ENCODE measurements around the gene JAML. TPM values are rescaled to one million over a fixed set of nuclear protein-coding genes. Genes with fewer than 3 reads are reported as not detected.
A peak's percentile ranks its signal among the peaks of the same experiment; 100 is the strongest.

JAML gene
- polyA plus RNA-seq, 1 donor (not counting 4 experiments of a cell fraction or from before 2014, with no cell fraction given), result 0.01 TPM

GRCh38 chr11:118171269-118172062, 53.3 kb downstream of the JAML start:
- dilution Hi-C loops (cut with MboI; ENCODE audit: extremely low pct_ligation_motif_present, low sequenced_read_pairs), result no loop called here
- H4K20me1 ChIP-seq (ENCODE audit: control insufficient read depth, extremely low read depth, insufficient read depth, low read length), result no peaks in the 10 kb centered on the region

GRCh38 chr11:118170882-118171268, 53.9 kb downstream of the JAML start:
- H2AFZ ChIP-seq (ENCODE audit: control insufficient read depth, low read length), result no peak overlapping the region
- no peak overlapping the region for H3K27ac ChIP-seq (ENCODE audit: control insufficient read depth, insufficient read depth, low read length)
- no peak overlapping the region for H3K4me2 ChIP-seq (ENCODE audit: control insufficient read depth, extremely low read depth, insufficient read depth, low read depth, low read length)
- H3K9me1 ChIP-seq (ENCODE audit: control insufficient read depth, extremely low read depth, insufficient read depth, low read length), result peaks cover 5% of the 10 kb centered on the region
- DNase-seq (ENCODE audit: low read depth, low spot score), result no peak
- no peaks in the 10 kb centered on the region for H3K36me3 ChIP-seq (ENCODE audit: control insufficient read depth in 2 of 2, extremely low read depth in 1 of 2, insufficient read depth in 2 of 2, low read length in 2 of 2)
- peaks cover 24% of the 10 kb centered on the region for H3K4me1 ChIP-seq (ENCODE audit: control insufficient read depth, extremely low read depth, insufficient read depth, low read length)
- H4K20me1 ChIP-seq (ENCODE audit: control insufficient read depth, extremely low read depth, insufficient read depth, low read length), result no peaks in the 10 kb centered on the region
- no peak for FAIRE-seq
- no peak overlapping the region for H3K4me3 ChIP-seq (ENCODE audit: control insufficient read depth in 2 of 3, extremely low read depth in 1 of 3, insufficient read depth in 2 of 3, low read depth in 1 of 3, low read length in 3 of 3)
- dilution Hi-C loops (cut with MboI; ENCODE audit: extremely low pct_ligation_motif_present, low sequenced_read_pairs), result no loop called here
- no peaks in the 10 kb centered on the region for H3K79me2 ChIP-seq (ENCODE audit: control insufficient read depth, insufficient read depth, low read length)
- TF ChIP-seq EZH2 (IDR thresholded peaks at IDR 0.05; ENCODE audit: low read length) (no peak), CTCF (optimal IDR thresholded peaks at IDR 0.05 in 1 of 3, IDR thresholded peaks at IDR 0.05 in 1 of 3, conservative IDR thresholded peaks at IDR 0.05 in 1 of 3; ENCODE audit: extremely low read depth in 1 of 3, insufficient read depth in 2 of 3, low read length in 3 of 3) (no peak)
- H3K27me3 ChIP-seq (ENCODE audit: control insufficient read depth, extremely low read depth, insufficient read depth, low read length), result no peaks in the 10 kb centered on the region
- H3K9ac ChIP-seq (ENCODE audit: control insufficient read depth, extremely low read depth, insufficient read depth, low read length), result no peak overlapping the region
- no peaks in the 10 kb centered on the region for H3K9me3 ChIP-seq (ENCODE audit: control insufficient read depth, low read depth, low read length)

More at GRCh38 chr11:118171269-118172062, 53.3 kb downstream of the JAML start:
- peaks cover 23% of the 10 kb centered on the region for H3K4me1 ChIP-seq (ENCODE audit: control insufficient read depth, extremely low read depth, insufficient read depth, low read length)
- DNase-seq (ENCODE audit: low read depth, low spot score), result no peak
- H3K9me3 ChIP-seq (ENCODE audit: control insufficient read depth, low read depth, low read length), result no peaks in the 10 kb centered on the region
- peak; percentile 90 for FAIRE-seq
- H3K4me3 ChIP-seq (ENCODE audit: control insufficient read depth in 2 of 3, extremely low read depth in 1 of 3, insufficient read depth in 2 of 3, low read depth in 1 of 3, low read length in 3 of 3), result no peak overlapping the region
- no peak overlapping the region for H3K9ac ChIP-seq (ENCODE audit: control insufficient read depth, extremely low read depth, insufficient read depth, low read length)
- H2AFZ ChIP-seq (ENCODE audit: control insufficient read depth, low read length), result peak overlapping the region; percentile 38
- no peaks in the 10 kb centered on the region for H3K36me3 ChIP-seq (ENCODE audit: control insufficient read depth in 2 of 2, extremely low read depth in 1 of 2, insufficient read depth in 2 of 2, low read length in 2 of 2)
- peaks cover 5% of the 10 kb centered on the region for H3K9me1 ChIP-seq (ENCODE audit: control insufficient read depth, extremely low read depth, insufficient read depth, low read length)
- no peak overlapping the region for H3K4me2 ChIP-seq (ENCODE audit: control insufficient read depth, extremely low read depth, insufficient read depth, low read depth, low read length)
- H3K27ac ChIP-seq (ENCODE audit: control insufficient read depth, insufficient read depth, low read length), result no peak overlapping the region
- H3K27me3 ChIP-seq (ENCODE audit: control insufficient read depth, extremely low read depth, insufficient read depth, low read length), result no peaks in the 10 kb centered on the region
- TF ChIP-seq EZH2 (IDR thresholded peaks at IDR 0.05; ENCODE audit: low read length) (no peak), CTCF (optimal IDR thresholded peaks at IDR 0.05 in 1 of 3, IDR thresholded peaks at IDR 0.05 in 1 of 3, conservative IDR thresholded peaks at IDR 0.05 in 1 of 3; ENCODE audit: extremely low read depth in 1 of 3, insufficient read depth in 2 of 3, low read length in 3 of 3) (peak; percentile 83 to 95 (median 93))
- no peaks in the 10 kb centered on the region for H3K79me2 ChIP-seq (ENCODE audit: control insufficient read depth, insufficient read depth, low read length)
